Urinary bladder (tissue), 4 donors: ENCODE measurements around the gene CFAP20DC. TPM values are rescaled to one million over a fixed set of nuclear protein-coding genes. Genes with fewer than 3 reads are reported as not detected.
"Not testable (repeated sequence)": the region's sequence is repeated elsewhere in the genome, so short reads cannot be mapped to it uniquely, and the experiment has no call there.

Experiments used
- DNase-seq: peaks from one replicate; pipeline ENCODE4 v3.0.0-alpha.2; 2015; ENCODE audit errors: extremely low spot score
- H3K27ac ChIP-seq: one replicate; pipeline ENCODE4 v1.5.1; 2013; ENCODE audit warnings: low read depth, mild to moderate bottlenecking, moderate library complexity
- H3K36me3 ChIP-seq: one replicate; pipeline ENCODE4 v1.6.1; 2013; ENCODE audit warnings: mild to moderate bottlenecking, moderate library complexity; ENCODE audit not compliant: insufficient read depth
- H3K4me1 ChIP-seq: one replicate; pipeline ENCODE4 v1.6.1; 2013; ENCODE audit warnings: mild to moderate bottlenecking, moderate library complexity; ENCODE audit not compliant: insufficient read depth
- H3K4me3 ChIP-seq: one replicate; pipeline ENCODE4 v1.5.1; 2013; ENCODE audit warnings: low read depth, low read length
- WGBS: extraction: QIAGEN DNeasy Blood & Tissue Kit; methylation state at CpG from one replicate; pipeline ENCODE4 v1.1.7; 2013; 5-methylcytosine and 5-hydroxymethylcytosine counted together
- polyA plus RNA-seq: library from polyadenylated mRNA; stranded (reverse); fragments of 200-250 nt; gene quantifications from one replicate; pipeline ENCODE4 v1.2.3, GENCODE V29; 2013
- total RNA-seq: library from RNA; depleted of rRNA; stranded (reverse); fragments of >200 nt; gene quantifications from one replicate; pipeline ENCODE4 v1.2.3, GENCODE V29; 2014
- donor health status: healthy with polysubstance abuse.
- donor health status: healthy.

Gene CFAP20DC
- total and polyA plus RNA-seq, 2 donors = 0.39 to 4.3 TPM

- no peak for DNase-seq
- H3K36me3 ChIP-seq = no peaks in the 10 kb centered on the region
- H3K4me3 ChIP-seq = no peak overlapping the region
- H3K27ac ChIP-seq = no peak overlapping the region
- WGBS = 22% methylated on average over 2 of the region's 2 CpGs
- H3K4me1 ChIP-seq = no peaks in the 10 kb centered on the region
Measured at GRCh38 chr3:58899953-58900298, 149.9 kb downstream of the CFAP20DC start.

GRCh38 chr3:58899159-58899952 lies 150.5 kb downstream of the CFAP20DC start:
- Histone ChIP-seq H3K27ac (no peak overlapping the region), H3K36me3 (no peaks in the 10 kb centered on the region), H3K4me1 (no peaks in the 10 kb centered on the region), H3K4me3 (no peak overlapping the region)
- no peak for DNase-seq
- 20% methylated on average over 8 of the region's 8 CpGs for WGBS

GRCh38 chr3:58898513-58898912 lies 151.3 kb downstream of the CFAP20DC start:
- H3K27ac ChIP-seq = no peak overlapping the region
- WGBS = 93% methylated on average over 2 of the region's 2 CpGs
- no peak overlapping the region for H3K4me3 ChIP-seq
- H3K4me1 ChIP-seq = no peaks in the 10 kb centered on the region
- no peaks in the 10 kb centered on the region for H3K36me3 ChIP-seq
- no peak for DNase-seq

- Histone ChIP-seq H3K27ac (no peak overlapping the region), H3K36me3 (no peaks in the 10 kb centered on the region), H3K4me3 (no peak overlapping the region), H3K4me1 (no peaks in the 10 kb centered on the region)
- no peak for DNase-seq
- 78% methylated on average over 4 of the region's 4 CpGs for WGBS
Measured at GRCh38 chr3:58897646-58898045, 152.2 kb downstream of the CFAP20DC start.

GRCh38 chr3:58895678-58896077 lies 154.1 kb downstream of the CFAP20DC start:
- H3K27ac ChIP-seq, H3K4me1 ChIP-seq, H3K36me3 ChIP-seq, DNase-seq, H3K4me3 ChIP-seq: not testable (repeated sequence)
- WGBS = 94% methylated on average over 5 of the region's 5 CpGs

- not testable (repeated sequence) for H3K27ac ChIP-seq, H3K4me3 ChIP-seq, DNase-seq, H3K4me1 ChIP-seq, H3K36me3 ChIP-seq
- 67% methylated on average over 2 of the region's 2 CpGs for WGBS
Measured at GRCh38 chr3:58892526-58892925, 157.3 kb downstream of the CFAP20DC start.

- no peak for DNase-seq
- H3K27ac ChIP-seq = no peak overlapping the region
Measured at GRCh38 chr3:58888087-58888486, 161.7 kb downstream of the CFAP20DC start.

GRCh38 chr3:58884453-58884852 lies 165.4 kb downstream of the CFAP20DC start:
- DNase-seq = no peak
- no peaks in the 10 kb centered on the region for H3K4me1 ChIP-seq
- H3K27ac ChIP-seq = no peak overlapping the region
- WGBS = 79% methylated on average over 5 of the region's 5 CpGs
- H3K36me3 ChIP-seq = no peaks in the 10 kb centered on the region
- H3K4me3 ChIP-seq = no peak overlapping the region

More at GRCh38 chr3:58888087-58888486, 161.7 kb downstream of the CFAP20DC start:
- Histone ChIP-seq H3K4me1 (no peaks in the 10 kb centered on the region), H3K4me3 (no peak overlapping the region), H3K36me3 (no peaks in the 10 kb centered on the region)
- 74% methylated on average over 2 of the region's 2 CpGs for WGBS

- Histone ChIP-seq H3K4me3 (no peak overlapping the region), H3K36me3 (no peaks in the 10 kb centered on the region), H3K27ac (no peak overlapping the region), H3K4me1 (no peaks in the 10 kb centered on the region)
- DNase-seq = no peak
- 70% methylated on average over 1 of the region's 1 CpG for WGBS
Measured at GRCh38 chr3:58880182-58880581, 169.6 kb downstream of the CFAP20DC start.

- no peak for DNase-seq
- H3K36me3 ChIP-seq = no peaks in the 10 kb centered on the region
- WGBS = 71% methylated on average over 2 of the region's 2 CpGs
Measured at GRCh38 chr3:58874795-58875194, 175.0 kb downstream of the CFAP20DC start.

GRCh38 chr3:58874248-58874741 lies 175.5 kb downstream of the CFAP20DC start:
- Histone ChIP-seq H3K36me3 (no peaks in the 10 kb centered on the region), H3K4me1 (no peaks in the 10 kb centered on the region), H3K27ac (no peak overlapping the region), H3K4me3 (no peak overlapping the region)
- 59% methylated on average over 5 of the region's 5 CpGs for WGBS
- DNase-seq = no peak

More at GRCh38 chr3:58874795-58875194, 175.0 kb downstream of the CFAP20DC start:
- Histone ChIP-seq H3K4me1 (no peaks in the 10 kb centered on the region), H3K27ac (no peak overlapping the region), H3K4me3 (no peak overlapping the region)

- H3K4me3 ChIP-seq = no peak overlapping the region
- no peaks in the 10 kb centered on the region for H3K4me1 ChIP-seq
- WGBS = 83% methylated on average over 5 of the region's 5 CpGs
- no peak overlapping the region for H3K27ac ChIP-seq
- no peaks in the 10 kb centered on the region for H3K36me3 ChIP-seq
- DNase-seq = no peak
Measured at GRCh38 chr3:58868097-58868779, 181.6 kb downstream of the CFAP20DC start.

GRCh38 chr3:58867621-58868020 lies 182.2 kb downstream of the CFAP20DC start:
- WGBS = 52% methylated on average over 4 of the region's 4 CpGs
- Histone ChIP-seq H3K27ac (no peak overlapping the region), H3K36me3 (no peaks in the 10 kb centered on the region), H3K4me1 (no peaks in the 10 kb centered on the region), H3K4me3 (no peak overlapping the region)
- no peak for DNase-seq

- no peak overlapping the region for H3K4me3 ChIP-seq
- no peak for DNase-seq
- no peak overlapping the region for H3K27ac ChIP-seq
- 57% methylated on average over 2 of the region's 2 CpGs for WGBS
- no peaks in the 10 kb centered on the region for H3K4me1 ChIP-seq
- no peaks in the 10 kb centered on the region for H3K36me3 ChIP-seq
Measured at GRCh38 chr3:58866079-58866478, 183.7 kb downstream of the CFAP20DC start.
